CD4-positive, alpha-beta T cell treated with Interleukin-17A for 4 hours (primary cell): ENCODE measurements around the gene CHST4.
"Not testable (repeated sequence)": the region's sequence is repeated elsewhere in the genome, so short reads cannot be mapped to it uniquely, and the experiment has no call there.

Experiments used
- DNase-seq: peaks from one replicate; pipeline ENCODE4 v3.0.0-alpha.2; 2020; ENCODE audit warnings: mixed read lengths

Gene CHST4

GRCh38 chr16:71526111-71526631 lies at the start of gene CHST4:
Gene CHST4 (plus strand): TSS chr16:71526426. CDS start chr16:71536678, 10,252 bp downstream.
- DNase-seq: no peak

- DNase-seq: no peak
Observed at GRCh38 chr16:71476457-71477124, 49.6 kb upstream of the CHST4 start.

DNA sequence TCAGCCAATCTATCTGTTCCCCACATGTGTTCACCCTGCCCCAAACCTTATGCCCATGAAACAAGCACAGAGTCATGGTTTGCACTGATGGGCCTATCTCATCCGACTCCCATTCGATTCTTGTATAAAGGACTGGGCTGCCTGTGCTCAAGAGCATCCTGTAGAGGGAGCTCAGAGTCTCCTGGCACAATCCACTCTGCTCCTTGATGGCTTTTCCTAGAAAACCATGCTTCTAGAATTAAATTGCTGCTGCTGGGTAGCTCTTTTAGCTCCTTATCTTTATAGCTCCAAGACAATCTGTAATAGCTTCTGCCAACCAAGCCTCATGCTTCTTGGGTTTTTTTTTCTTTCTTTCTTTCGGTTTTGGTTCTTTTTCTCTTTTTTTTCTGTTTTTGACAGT lies 46.8 kb upstream of the CHST4 start:
- no peak for DNase-seq

- DNase-seq: no peak
Observed at GRCh38 chr16:71480956-71481355, 45.3 kb upstream of the CHST4 start.

DNA sequence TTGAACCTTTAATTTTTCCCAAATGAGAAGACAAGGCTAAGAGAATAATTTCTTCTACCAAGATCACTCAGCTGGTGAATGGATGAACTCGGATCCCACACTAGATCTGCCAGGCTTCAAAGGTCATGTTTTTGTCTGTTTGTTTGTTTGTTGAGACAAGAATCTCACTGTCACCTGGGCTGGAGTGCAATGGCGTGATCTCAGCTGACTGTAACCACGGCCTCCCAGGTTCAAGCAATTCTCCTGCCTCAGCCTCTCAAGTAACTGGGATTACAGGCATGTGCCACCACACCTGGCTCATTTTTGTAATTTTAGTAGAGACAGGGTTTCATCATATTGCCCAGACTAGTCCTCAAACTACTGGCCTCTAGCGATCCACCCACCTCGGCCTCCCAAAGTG lies 43.7 kb upstream of the CHST4 start:
- no peak for DNase-seq

GRCh38 chr16:71484006-71484893 lies 42.0 kb upstream of the CHST4 start:
- peak; percentile 84 for DNase-seq

DNA sequence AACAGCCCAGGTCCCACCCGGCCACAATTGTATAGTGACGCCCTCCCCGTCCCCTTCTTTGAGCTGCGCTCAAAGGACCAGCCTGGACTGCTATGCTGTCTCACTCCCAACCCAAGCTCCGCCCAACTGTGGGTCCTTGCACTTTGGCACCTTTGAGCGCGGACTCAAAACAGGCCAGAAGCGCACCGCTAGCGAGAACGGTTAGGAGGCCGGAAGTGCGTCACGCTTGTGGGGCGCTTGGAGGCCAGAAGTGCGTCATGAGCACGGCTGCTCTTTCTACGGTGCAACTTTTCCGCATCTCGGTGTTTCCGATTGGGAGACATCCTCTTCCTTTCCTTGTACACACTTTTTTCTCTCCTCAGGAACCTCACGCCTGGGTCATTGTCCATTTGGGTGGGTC lies 37.1 kb upstream of the CHST4 start, which contains the start of gene ZNF19:
TSS of gene ZNF19 (minus strand) at position 203 of the 400 bp plus-strand sequence. CDS start 7,210 bp downstream, outside the sequence.
- DNase-seq: no peak

DNA sequence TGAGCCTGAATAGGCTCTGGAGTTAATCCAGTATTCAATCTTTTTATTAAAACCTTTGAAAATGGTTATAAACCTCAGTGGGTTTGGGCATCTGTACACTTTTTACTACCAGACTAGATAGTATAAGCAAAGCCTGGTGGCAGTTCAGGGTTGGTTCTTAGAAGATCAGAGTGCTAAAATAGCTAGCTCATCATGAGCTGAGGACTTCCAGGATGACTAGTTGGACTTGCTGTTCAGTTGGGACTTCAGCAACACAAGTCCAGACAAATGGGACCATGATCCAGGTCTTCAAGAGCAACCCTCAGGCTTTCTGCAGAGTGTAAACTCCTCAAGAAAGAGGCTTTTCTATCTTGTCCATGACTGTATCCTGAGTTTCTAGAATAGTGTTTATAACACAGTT lies 35.9 kb upstream of the CHST4 start:
- no peak for DNase-seq

DNA sequence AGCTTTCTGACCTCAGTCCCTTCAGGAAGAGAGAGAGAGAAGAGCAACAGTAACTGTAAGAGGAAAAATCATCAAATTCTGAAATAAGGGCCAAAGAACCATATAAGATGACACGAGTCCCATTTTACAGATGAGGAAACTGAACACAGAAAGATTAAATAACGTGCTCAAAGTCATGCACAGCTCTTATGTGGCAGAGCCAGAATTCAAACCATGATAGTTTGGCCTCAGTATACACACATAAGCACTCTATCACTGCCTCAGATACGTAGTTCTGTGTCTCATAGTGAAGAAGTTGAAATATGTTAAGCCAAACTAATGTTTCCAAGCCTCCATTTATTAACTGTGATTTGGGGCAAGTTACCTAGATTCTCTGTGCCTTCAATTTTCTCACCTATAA lies 35.2 kb upstream of the CHST4 start:
- DNase-seq: no peak

DNA sequence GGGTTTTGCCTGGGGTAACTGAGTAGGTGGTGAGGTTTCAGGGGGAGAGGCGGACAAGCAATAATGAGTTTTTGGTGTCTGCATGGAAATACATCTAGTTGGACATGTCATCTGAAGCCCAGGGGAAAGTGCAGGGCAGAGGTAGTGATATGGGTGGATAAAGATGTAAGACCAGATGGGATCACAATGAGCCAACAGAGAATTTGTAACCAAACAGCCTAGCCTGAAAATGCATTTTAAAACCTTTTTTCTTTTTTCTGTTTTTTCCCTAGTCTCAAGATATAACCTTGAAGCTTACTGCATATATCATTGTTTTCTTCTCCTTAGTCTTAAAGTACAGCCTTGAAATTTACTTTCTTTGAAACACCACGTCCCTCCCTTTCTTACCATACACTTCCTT lies 33.4 kb upstream of the CHST4 start:
- DNase-seq: no peak

GRCh38 chr16:71493213-71493612 lies 33.0 kb upstream of the CHST4 start:
- no peak for DNase-seq

- no peak for DNase-seq
Observed at GRCh38 chr16:71498031-71498430, 28.2 kb upstream of the CHST4 start.

GRCh38 chr16:71499775-71500364 lies 26.4 kb upstream of the CHST4 start:
- peak; percentile 62 for DNase-seq

DNA sequence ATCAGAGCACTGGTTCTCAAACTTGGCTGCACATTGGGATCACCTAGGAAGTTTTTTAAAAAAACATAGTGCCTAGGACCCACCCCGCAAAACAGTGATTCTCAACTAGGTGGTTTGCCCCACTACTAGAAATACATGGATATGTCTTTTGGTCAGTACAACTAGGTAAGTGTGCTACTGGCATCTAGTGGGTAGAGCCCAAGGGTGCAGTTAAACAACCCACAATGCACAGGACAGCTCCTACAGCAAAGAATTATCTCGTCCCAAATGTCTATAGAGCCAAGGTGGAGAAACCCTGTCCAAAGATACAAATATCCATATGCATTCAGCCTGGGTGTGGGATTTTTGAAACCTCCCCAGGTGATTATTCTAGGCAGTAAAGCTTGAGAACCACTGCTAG lies 25.3 kb upstream of the CHST4 start:
- DNase-seq: no peak

DNA sequence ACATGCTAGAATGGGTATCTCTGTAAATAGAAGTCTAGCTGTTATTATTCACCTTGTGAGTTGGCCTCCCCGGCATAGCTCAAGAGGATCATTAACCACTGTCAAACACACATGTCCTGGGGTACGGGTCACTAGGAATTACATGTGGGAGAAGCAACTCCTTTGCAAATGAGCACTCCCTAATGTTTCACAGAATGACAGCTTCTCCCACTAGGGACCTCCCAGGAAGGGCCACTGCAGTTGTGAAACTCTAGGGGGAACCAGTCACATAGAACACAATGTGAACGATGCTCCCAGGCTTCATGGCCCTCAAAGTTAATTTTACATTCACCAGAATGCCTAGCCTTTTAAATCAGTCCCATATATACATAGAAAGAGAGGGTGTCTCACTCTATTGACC lies 24.7 kb upstream of the CHST4 start:
- DNase-seq: no peak

DNA sequence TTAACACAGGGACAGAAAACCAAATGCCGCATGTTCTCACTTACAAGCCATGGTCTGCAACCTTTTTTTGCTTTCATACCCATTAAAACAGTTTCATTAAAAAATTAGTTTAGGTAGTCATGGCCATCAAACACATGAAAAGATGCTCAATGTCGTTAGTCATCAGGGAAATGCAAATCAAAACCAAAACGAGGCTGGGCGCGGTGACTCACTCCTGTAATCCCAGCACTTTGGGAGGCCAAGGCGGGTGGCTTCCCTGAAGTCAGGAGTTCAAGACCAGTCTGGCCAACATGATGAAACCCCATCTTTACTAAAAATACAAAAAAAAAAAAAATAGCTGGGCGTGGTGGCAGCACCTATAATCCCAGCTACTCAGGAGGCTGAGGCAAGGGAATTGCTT lies 22.2 kb upstream of the CHST4 start:
- not testable (repeated sequence) for DNase-seq

DNA sequence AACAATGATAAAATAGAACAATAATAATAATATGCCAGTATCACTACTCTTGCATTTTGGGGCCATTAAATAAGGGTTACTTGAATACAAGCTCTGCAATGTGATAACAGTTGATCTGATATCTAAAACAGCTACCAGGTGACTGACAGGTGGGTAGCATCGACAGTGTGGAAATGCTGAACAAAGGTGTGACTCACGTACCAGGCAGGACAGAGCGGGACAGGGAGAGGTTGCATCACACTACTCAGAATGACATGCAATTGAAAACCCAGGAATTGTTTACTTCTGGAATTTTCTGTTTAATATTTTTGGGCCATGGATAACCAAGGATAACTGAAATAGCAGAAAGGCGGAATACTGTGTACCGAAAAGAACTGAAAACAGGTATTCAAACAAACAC lies 21.3 kb upstream of the CHST4 start:
- DNase-seq: no peak

- DNase-seq: no peak
Observed at GRCh38 chr16:71507061-71507460, 19.2 kb upstream of the CHST4 start.

DNA sequence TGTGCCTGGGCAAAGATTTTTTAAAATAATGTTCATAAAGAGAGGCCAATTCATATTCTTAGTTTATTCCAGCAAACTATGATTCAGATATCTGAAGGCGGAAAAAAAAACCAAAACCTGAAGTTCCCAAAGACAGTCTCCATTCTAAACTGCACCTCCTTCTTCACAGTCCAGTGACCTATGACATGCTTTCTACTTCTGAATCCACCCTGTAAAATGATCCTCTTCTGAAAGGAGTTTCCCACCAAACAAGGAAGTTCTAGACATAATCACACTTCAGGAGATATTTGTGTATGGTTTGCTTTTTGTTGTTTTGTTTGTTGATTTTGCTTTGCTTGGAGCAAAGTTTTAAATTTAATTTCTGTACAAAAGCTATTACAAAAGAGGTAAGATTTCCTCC lies 12.9 kb upstream of the CHST4 start:
- DNase-seq: no peak

- no peak for DNase-seq
Observed at GRCh38 chr16:71514476-71514875, 11.8 kb upstream of the CHST4 start.

DNA sequence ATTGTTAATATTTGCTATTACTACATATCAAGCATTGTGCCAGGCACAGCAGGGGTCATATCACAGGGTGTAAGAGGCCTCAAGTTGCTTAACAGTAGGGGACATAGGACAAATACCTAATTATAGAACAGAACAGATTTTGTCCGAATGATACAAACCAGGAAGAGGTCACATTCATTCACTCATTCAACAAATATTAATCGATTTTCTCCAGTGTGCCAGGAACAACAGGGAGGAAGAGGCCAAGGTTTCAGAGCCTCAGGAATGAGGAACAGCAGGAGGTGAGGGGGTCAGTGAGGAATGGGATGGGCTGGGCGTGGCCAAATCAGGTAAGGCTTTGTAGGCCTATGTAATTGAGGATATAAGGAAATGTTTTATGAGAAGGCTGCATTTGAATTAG lies 11.2 kb upstream of the CHST4 start:
- no peak for DNase-seq

GRCh38 chr16:71520550-71520949 lies 5.7 kb upstream of the CHST4 start:
- DNase-seq: no peak
